Epithelial cell of proximal tubule (primary cell): ENCODE results near the gene AKR1D1. TPM values are rescaled to one million over a fixed set of nuclear protein-coding genes. Genes with fewer than 3 reads are reported as not detected.
"Not testable (repeated sequence)": the region's sequence is repeated elsewhere in the genome, so short reads cannot be mapped to it uniquely, and the experiment has no call there.

Experiments
- DNase-seq: peaks from one replicate; pipeline ENCODE4 v3.0.0-alpha.2; 2011; ENCODE audit warnings: low read depth
- H3K4me3 ChIP-seq: 2 replicates; pipeline ENCODE4 v1.5.1; 2011; ENCODE audit warnings: low read depth, mild to moderate bottlenecking, low read length
- total RNA-seq: library from RNA; depleted of rRNA; stranded (reverse); fragments of >200 nt; gene quantifications from 2 replicates; pipeline ENCODE4 v1.2.3, GENCODE V29; 2015
- TF ChIP-seq, protein P1 (sequence below): conservative IDR thresholded peaks from 2 replicates; pipeline ENCODE4 v1.5.1; 2012; ENCODE audit warnings: low read depth, mild to moderate bottlenecking, low read length

The AKR1D1 gene
- total RNA-seq, 1 donor from 2014 or later: not detected

DNA sequence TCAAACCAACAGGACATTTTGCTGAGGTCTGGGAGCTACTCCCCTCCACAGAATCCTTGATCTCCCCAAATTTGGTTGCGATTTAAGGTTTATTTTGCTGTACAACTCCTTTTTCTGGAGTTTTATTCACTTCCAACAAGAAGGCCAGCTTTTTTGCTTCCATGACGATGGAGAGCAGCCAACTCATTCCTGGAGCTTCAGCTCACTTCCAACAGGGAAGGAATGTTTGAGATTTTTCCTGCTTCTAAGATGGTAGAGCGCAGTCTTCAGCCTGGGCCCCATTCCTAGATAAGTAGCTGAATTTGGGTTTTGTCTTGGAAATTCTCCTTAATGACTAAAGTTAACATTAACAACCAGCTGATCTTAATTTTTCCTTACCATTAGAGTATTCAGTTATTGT, 43.5 kb upstream of the AKR1D1 start:
- H3K4me3 ChIP-seq: no peak overlapping the region
- TF ChIP-seq, protein P1, sequence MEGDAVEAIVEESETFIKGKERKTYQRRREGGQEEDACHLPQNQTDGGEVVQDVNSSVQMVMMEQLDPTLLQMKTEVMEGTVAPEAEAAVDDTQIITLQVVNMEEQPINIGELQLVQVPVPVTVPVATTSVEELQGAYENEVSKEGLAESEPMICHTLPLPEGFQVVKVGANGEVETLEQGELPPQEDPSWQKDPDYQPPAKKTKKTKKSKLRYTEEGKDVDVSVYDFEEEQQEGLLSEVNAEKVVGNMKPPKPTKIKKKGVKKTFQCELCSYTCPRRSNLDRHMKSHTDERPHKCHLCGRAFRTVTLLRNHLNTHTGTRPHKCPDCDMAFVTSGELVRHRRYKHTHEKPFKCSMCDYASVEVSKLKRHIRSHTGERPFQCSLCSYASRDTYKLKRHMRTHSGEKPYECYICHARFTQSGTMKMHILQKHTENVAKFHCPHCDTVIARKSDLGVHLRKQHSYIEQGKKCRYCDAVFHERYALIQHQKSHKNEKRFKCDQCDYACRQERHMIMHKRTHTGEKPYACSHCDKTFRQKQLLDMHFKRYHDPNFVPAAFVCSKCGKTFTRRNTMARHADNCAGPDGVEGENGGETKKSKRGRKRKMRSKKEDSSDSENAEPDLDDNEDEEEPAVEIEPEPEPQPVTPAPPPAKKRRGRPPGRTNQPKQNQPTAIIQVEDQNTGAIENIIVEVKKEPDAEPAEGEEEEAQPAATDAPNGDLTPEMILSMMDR: no peak
- no peak for DNase-seq

- H3K4me3 ChIP-seq: no peak overlapping the region
- TF ChIP-seq, protein P1: no peak
- DNase-seq: no peak
Observed at GRCh38 chr7:138033241-138033640, 43.0 kb upstream of the AKR1D1 start.

DNA sequence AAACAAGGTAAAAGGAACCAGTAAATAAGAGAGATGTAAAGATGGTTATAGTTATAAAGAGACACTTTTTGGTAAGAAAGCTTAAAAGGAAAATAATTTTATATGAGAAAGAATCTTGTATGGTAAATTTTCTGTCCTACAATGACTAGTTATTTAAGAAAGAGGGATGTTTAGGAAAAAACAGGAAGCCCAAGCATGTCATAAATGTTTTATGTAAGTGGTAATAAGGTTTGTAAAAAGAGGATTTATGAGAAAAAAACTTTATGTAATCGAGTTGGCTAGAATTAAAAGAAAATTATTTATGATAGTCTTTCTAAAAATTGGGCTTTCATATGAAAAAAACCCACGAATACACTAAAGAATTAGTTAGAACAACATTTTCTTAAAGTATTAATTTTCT, 40.1 kb upstream of the AKR1D1 start:
- no peak for DNase-seq
- no peak overlapping the region for H3K4me3 ChIP-seq
- TF ChIP-seq, protein P1: no peak

DNA sequence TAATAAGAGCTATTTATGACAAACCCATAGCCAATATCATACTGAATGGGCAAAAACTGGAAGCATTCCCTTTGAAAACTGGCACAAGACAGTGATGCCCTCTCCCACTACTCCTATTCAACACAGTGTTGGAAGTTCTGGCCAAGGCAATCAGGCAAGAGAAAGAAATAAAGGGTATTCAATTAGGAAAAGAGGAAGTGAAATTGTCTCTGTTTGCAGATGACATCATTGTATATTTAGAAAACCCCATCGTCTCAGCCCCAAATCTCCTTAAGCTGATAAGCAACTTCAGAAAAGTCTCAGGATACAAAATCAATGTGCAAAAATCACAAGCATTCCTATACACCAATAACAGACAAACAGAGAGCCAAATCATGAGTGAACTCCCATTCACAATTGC, 36.2 kb upstream of the AKR1D1 start:
- not testable (repeated sequence) for DNase-seq, H3K4me3 ChIP-seq

DNA sequence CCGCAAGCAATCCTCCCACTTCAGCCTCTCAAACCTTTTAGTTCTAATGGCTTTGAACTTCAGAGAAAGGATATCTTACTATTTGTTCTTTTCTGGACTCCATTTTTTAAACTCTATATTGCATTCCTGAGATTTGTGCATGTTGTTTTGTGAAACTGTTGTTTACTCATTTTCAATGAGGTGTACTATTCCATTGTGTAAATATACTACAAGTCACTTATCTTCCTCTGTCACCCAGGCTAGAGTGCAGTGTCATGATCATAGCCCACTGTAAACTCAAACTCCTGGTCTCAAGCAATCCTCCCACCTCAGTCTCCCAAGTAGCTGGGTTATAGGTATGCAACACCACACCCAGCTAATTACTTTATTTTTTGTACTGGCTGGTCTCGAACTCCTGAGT, 31.4 kb upstream of the AKR1D1 start:
- no peak for DNase-seq
- no peak overlapping the region for H3K4me3 ChIP-seq
- TF ChIP-seq, protein P1: no peak

DNA sequence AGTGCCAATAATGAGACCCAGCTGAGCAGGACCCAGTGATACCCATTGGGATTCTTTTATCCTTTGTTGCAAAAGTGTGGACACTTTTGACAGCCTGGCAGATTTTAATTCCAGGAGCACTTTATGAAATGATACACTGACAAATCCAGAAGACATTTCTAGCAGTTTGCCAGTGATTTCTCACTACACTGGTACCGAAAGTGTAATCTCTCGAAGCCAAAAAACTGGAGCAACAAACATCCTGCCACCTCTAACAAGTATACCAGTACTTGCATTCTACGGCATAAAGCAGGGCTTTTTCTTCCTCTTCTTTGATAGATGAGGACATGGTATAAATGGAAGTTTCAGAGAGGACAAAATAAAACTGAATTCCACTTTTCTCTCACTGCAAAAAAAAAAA, 28.4 kb upstream of the AKR1D1 start:
- TF ChIP-seq, protein P1: no peak
- H3K4me3 ChIP-seq: no peak overlapping the region
- no peak for DNase-seq

GRCh38 chr7:138049505-138050116, 26.6 kb upstream of the AKR1D1 start:
- DNase-seq: no peak
- TF ChIP-seq, protein P1: no peak
- H3K4me3 ChIP-seq: no peak overlapping the region

DNA sequence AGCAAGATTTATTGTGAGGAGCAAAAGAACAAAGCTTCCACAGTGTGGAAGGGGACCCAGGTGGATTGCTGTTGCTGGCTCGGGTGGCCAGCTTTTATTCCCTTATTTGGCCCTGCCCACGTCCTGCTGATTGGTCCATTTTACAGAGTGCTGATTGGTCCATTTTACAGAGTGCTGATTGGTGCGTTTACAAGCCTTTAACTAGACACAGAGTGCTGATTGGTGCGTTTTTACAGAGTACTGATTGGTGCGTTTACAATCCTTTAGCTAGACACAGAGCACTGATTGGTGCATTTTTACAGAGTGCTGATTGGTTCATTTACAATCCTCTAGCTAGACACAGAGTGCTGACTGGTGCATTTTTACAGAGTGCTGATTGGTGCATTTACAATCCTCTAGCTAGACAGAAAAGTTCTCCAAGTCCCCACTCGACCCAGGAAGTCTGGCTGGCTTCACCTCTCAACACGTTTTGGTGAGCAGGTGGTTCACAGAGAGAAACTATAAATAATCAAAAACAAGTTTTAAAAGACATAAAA, 24.5 kb upstream of the AKR1D1 start:
- DNase-seq, H3K4me3 ChIP-seq: not testable (repeated sequence)
